ENCODE data around the gene AOPEP.

Gene AOPEP

DNA sequence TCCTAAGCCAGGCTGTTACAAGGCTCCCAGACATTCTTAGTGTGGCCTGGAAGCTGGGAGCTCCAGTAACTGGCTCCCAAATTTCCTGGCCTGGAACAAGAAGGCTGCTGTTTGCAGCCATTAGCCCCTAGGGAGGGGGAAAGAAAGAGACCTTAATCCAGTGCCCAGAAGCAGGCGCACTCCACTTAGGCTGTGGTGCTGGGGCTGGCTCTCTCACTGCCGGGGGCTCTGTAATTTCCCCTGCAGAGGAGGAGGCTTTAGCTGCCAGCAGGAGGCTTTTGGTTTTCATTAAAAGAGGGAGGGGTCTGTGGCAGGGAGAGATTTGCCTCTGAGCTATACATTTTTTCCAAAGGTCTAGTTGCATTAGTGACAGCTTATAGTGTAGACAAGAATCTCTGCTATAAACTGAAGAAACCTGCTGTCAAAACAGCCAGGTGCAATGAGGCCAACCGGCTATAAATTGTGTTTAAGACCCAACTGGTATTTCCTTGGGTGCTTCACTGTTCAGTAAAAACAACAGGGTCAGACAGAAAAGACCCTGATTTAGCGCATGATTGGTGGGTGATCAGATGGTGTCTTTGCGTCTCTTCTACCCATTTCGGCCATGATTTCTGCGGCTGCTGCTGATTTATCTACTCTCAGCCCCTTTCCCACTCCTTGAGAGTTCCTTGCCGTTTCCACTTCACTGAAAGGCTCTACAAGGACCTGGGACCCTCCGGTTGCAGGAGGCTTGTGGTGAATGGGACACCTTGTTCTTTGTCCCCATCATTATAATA, 254.6 kb downstream of the AOPEP start:
- in situ Hi-C loops (cut with MboI; ENCODE audit: low sequenced_read_pairs), result no loop called here

GRCh38 chr9:94981723-94982090, 255.2 kb downstream of the AOPEP start:
- in situ Hi-C loops (cut with MboI; ENCODE audit: low sequenced_read_pairs), result no loop called here

DNA sequence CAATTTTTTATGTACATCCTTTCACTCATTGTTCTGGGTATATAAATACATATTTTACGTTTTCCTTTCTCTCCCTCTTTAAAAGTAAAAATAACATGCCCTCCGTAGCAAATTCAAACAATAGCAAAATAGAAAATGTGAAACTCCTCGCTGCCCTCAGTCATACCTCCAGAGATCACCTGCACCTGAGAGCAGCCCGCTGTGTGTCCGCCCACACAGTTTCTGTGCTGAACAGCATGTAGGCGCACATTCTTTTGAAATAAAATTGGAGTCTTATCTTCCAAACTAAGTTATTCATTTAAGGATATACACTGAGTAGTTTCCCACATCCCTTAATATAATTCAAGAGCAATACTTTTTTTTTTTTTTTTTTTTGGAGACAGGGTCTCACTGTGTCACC, 255.7 kb downstream of the AOPEP start:
- in situ Hi-C loops (cut with MboI; ENCODE audit: low sequenced_read_pairs), result no loop called here

GRCh38 chr9:94983552-94983951, 257.1 kb downstream of the AOPEP start:
- in situ Hi-C loops (cut with MboI; ENCODE audit: low sequenced_read_pairs), result no loop called here

DNA sequence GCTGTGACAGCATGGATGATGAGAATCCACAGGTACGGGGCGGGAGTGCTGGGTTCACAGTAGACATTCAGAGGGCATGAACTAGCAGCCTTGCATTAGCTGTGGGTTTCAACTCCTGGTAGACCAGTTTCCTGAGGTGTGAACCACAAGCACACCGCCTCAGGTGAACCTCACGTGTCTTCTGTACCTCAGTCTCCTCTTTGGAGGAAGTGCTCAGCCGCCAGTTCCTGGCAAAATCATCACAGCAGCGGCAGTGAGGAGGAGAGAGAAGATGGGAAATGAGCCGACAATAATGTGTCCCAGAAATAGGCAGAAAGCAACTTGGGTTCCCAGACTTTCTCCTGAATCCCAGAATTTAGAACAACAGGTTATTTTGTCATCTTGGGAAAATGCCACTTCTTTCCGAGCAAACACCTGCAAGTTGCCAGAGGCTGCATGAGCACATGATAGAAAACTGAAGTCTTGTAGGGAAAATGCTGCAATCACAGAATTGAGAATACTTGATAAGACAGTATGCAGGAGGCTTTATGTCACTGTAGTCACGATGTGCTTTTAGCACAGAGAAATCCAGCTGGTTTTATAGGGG, 258.5 kb downstream of the AOPEP start:
- in situ Hi-C loops (cut with MboI; ENCODE audit: low sequenced_read_pairs), result no loop called here

DNA sequence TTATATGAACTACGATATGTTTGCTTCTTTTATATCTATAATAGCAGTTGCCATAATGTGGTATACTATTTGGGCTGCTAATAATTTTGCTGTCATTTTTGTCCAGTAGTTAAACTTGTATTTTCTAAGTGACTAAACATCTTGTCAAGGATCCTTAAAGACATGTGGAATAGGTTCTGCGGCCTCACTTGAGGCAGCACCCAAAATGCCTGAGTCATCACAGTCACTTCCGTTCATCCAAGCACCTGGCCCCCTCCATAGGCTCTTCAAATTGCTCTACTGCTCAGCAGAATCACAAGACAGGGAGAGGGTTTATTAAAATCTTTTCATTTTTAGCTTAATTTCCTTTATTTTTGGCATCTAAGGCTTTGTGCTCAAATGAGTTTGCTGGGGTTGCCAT, 259.1 kb downstream of the AOPEP start:
- in situ Hi-C loops (cut with MboI; ENCODE audit: low sequenced_read_pairs), result no loop called here

DNA sequence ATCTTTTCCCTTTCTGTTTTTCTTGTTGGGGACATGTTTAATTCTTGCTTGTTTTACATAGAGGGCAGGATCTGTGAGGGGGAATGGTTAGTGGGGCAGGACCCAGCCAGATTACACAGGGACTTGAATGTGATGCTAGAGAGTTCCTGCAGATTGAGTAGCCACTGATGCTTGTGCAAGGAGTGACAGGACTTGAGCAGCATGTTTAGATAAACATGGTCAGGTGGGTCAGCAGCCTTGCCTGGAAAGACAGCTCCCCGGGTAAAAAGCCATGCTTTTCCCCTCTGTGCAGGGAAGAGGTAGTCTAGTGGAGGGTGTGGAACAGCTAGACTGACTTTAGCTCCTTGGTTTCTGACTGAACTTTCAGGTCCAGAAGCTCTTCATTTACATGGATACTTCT, 261.2 kb downstream of the AOPEP start:
- in situ Hi-C loops (cut with MboI; ENCODE audit: low sequenced_read_pairs), result no loop called here

DNA sequence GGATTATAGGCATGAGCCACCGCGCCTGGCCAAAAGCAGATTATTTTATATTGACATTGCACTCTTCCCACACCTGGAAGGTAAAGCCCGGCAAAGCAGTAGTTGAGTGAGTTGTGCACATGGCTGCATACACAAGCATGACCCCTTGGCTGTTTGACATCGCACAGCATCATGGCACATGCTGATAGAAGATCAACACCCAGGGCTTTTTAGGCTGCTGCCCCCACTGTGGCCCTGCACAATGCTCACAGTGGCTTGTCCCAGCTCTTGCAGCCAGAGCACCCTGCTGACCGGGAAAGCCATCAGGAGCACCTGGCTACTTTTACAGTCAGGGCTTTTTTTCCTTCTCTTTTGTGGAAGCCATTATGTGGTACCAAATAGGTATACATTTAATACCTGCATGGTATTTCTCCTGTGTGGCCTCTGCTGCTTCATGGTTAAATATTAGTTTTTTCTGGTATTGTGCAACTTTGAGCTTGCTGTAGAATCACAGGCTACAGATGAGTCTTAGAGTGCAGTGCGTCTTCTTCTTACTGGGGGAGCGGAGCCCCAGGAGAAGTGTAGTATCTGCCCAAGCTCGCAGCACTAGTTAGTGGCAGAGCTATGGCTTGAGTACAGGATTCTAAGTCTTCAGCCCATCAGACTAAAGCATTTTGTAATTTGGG, 264.5 kb downstream of the AOPEP start:
- in situ Hi-C loops (cut with MboI; ENCODE audit: low sequenced_read_pairs), result no loop called here

- in situ Hi-C loops (cut with MboI; ENCODE audit: low sequenced_read_pairs), result no loop called here
Measured at GRCh38 chr9:94991961-94992907, 265.7 kb downstream of the AOPEP start.

DNA sequence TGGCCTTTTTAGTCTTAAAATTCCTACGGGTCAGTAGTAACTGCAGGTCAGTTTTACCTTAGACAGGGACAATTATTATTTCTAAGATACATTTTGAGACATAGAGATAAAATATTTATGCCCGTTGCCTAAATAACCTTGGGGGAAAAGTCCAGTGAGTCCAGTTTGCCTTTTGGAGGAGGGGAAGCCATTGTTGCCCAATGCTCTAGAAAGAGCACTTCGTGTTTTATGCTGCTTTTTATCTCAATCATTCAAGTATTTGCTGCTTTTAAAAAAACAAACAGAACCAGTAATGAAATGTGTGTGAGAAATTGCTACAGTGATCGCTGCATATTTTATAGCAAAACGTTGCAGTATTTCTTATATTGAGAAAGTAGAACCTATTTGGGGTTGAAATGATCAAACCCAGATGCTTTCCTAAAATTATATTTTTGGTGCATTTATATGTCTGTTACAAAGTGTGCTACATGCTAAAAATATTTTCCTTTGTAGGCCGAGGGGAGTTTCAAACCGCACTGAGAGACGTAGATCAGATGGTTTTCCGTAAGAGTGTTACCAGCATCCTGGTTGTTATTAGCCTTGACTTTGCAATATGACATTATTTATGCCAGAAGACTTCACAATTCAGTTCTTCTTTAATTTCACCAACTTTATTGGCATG, 266.8 kb downstream of the AOPEP start:
- in situ Hi-C loops (cut with MboI; ENCODE audit: low sequenced_read_pairs), result no loop called here

- in situ Hi-C loops (cut with MboI; ENCODE audit: low sequenced_read_pairs), result no loop called here
Measured at GRCh38 chr9:94993821-94994165, 267.3 kb downstream of the AOPEP start.

DNA sequence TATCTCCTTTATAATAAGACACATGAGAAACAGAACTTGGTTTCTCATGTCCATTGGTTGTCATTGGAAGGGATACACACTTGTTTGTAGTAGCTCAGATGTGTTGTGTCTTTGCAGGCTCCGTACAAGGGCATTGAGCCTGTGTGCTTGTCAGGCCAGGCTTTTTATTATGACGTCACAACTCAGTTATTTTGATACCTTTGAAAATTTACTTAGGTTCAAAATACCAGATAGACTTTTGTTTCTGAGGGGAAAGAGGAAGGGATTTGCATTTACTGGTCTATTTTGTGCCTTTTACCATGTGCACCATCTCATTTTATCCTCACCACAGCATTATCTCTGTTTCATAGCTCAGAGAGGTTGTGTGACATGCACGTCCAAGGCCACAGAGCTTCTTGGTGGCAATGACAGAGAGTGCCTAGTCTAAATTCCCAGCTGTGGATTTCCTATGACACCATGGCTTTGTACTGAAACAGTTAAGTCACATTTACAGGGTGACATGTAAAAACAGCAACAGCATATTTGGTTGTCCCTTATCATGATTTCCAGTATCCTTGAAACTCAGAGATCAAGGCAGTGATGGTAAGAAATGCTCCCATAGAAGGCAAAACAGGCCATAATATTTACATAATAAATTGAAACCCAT, 268.7 kb downstream of the AOPEP start:
- in situ Hi-C loops (cut with MboI; ENCODE audit: low sequenced_read_pairs), result no loop called here

- in situ Hi-C loops (cut with MboI; ENCODE audit: low sequenced_read_pairs), result no loop called here
Measured at GRCh38 chr9:94996641-94997040, 270.1 kb downstream of the AOPEP start.

DNA sequence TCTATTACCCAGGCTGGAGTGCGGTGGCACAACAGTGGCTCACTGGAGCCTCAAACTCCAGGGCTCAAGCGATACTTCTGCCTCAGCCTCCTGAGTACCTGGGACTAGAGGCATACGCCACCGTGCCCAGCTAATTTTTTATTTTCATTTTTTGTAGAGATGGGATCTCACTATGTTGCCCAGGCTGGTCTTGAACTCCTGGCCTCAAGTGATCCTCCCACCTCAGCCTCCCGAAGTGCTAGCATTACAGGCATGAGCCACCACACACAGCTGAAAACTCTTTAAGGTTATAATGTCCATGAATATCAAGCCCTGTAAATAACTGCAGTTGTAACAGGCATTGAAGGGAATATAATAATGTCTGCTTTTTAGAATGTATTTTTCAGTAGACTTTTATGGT, 271.2 kb downstream of the AOPEP start:
- in situ Hi-C loops (cut with MboI; ENCODE audit: low sequenced_read_pairs), result no loop called here

DNA sequence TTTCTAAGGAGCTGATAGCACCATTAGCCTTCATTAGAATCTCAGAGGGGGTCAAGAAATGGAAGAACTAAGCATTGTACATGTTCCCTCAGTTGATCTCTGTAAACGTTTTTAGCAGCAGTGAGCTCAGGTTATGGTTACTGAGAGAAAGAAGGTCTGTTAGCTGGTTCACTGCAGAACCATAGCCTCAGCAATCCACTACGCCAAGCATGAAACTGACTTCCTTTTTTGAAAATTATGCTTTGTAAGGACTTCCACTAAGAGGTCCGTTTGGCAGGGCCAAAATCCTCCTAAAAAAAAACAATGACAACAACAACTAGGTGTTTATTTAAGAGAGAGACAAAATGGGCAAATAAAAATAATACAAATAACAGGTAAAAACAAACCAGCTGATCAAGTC, 273.3 kb downstream of the AOPEP start:
- in situ Hi-C loops (cut with MboI; ENCODE audit: low sequenced_read_pairs), result no loop called here

GRCh38 chr9:95000821-95001220, 274.3 kb downstream of the AOPEP start:
- in situ Hi-C loops (cut with MboI; ENCODE audit: low sequenced_read_pairs), result no loop called here

GRCh38 chr9:95001720-95002119, 275.2 kb downstream of the AOPEP start:
- in situ Hi-C loops (cut with MboI; ENCODE audit: low sequenced_read_pairs), result no loop called here

- in situ Hi-C loops (cut with MboI; ENCODE audit: low sequenced_read_pairs), result no loop called here
Measured at GRCh38 chr9:95003689-95004410, 277.4 kb downstream of the AOPEP start.

GRCh38 chr9:95004411-95005277, 278.1 kb downstream of the AOPEP start:
- in situ Hi-C loops (cut with MboI; ENCODE audit: low sequenced_read_pairs), result no loop called here

Measured in HL-60/S4 treated with phorbol 12-myristate 13-acetate at 8.2 ng/mL for 4 days and 3 days (cell line).